ENCODE results near the gene SPRY1.

SPRY1 gene

DNA sequence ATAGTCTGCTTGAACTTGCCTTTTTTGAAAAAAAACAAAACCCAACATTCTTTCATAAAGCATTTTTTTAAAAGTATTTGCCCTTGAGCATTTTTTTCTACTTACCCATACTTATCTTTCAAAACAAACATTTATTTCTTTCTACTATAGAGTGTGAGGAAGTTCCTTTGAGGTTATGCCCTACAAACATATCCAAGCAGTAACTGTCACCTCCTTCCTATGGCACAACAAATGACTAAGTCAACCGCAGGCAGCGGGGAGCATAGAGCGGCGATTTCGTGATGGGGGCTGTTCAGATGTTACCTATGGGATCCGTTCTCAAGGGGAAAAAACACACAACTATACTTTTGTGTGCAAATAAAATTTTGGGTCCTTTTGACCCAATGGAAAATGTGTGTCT is 19.4 kb downstream of the SPRY1 start:
- Histone ChIP-seq H3K9me3 (ENCODE audit: control insufficient read depth, low read depth, low read length) (no peaks in the 10 kb centered on the region), H3K27ac (ENCODE audit: low read length) (peak overlapping the region; percentile 10), H3K36me3 (ENCODE audit: control insufficient read depth, low read depth, low read length) (no peaks in the 10 kb centered on the region), H3K4me3 (ENCODE audit: low read length) (no peak overlapping the region), H3K9ac (ENCODE audit: low read length) (no peak overlapping the region), H3K4me1 (ENCODE audit: control insufficient read depth, low read depth, low read length) (peaks cover 38% of the 10 kb centered on the region), H3K27me3 (ENCODE audit: control insufficient read depth, insufficient read depth, low read length) (no peaks in the 10 kb centered on the region)

DNA sequence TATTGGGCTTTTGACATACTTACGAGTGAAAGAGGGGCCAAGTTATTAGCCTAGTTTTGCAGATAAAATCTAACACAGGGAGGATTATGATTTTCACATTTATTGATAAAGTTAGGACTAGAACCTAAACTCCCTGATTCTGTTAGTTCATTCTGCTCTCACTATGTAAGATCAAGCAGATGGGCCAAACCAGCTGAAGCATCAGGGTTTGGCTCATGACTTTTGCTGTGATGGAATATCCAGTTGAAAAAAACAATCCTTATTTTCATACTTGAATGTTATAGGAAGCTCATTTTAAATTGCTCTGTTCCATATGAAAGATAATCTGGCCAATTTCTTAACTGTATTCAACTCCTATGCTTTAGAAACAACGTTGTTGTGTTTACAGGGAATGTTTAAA is 21.2 kb downstream of the SPRY1 start:
- Histone ChIP-seq H3K4me3 (ENCODE audit: low read length) (peak overlapping the region; percentile 29), H3K27me3 (ENCODE audit: control insufficient read depth, insufficient read depth, low read length) (no peaks in the 10 kb centered on the region), H3K9me3 (ENCODE audit: control insufficient read depth, low read depth, low read length) (no peaks in the 10 kb centered on the region), H3K36me3 (ENCODE audit: control insufficient read depth, low read depth, low read length) (no peaks in the 10 kb centered on the region), H3K9ac (ENCODE audit: low read length) (peak overlapping the region; percentile 35), H3K4me1 (ENCODE audit: control insufficient read depth, low read depth, low read length) (peaks cover 32% of the 10 kb centered on the region), H3K27ac (ENCODE audit: low read length) (peak overlapping the region; percentile 59)

DNA sequence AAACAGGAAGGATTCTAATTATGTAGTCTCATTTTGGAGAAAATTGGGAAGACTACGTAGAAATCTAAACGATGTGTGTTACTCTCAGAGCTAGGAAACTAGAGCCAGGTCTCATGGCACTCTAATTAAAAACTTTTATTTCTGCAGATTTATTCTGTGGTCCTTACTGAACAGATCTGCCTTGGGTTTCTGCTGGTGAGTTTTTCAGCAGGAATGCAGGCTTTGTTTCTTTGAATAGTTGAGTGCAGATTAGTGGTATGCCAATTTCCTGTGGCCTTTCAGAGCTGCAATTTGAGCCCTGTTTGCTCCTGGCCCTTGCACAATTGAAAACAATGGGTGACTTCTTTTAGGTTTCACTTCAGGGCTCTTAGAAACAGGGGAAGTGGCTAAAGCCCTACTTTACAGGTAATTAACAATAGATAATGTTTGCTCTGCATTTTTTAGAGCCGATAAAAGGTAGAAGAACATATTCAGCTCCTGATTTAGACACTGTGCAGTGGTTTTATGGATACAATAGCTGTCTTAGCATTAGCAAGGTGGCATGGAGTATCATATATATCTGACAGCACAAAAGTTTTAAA is 21.8 kb downstream of the SPRY1 start:
- Histone ChIP-seq H3K9ac (ENCODE audit: low read length) (peak overlapping the region; percentile 35), H3K27ac (ENCODE audit: low read length) (peak overlapping the region; percentile 59), H3K9me3 (ENCODE audit: control insufficient read depth, low read depth, low read length) (no peaks in the 10 kb centered on the region), H3K4me3 (ENCODE audit: low read length) (peak overlapping the region; percentile 29), H3K4me1 (ENCODE audit: control insufficient read depth, low read depth, low read length) (peaks cover 31% of the 10 kb centered on the region), H3K36me3 (ENCODE audit: control insufficient read depth, low read depth, low read length) (no peaks in the 10 kb centered on the region), H3K27me3 (ENCODE audit: control insufficient read depth, insufficient read depth, low read length) (no peaks in the 10 kb centered on the region)

GRCh38 chr4:123419885-123420755 is 23.5 kb downstream of the SPRY1 start:
- no peaks in the 10 kb centered on the region for H3K9me3 ChIP-seq (ENCODE audit: control insufficient read depth, low read depth, low read length)
- H3K27ac ChIP-seq (ENCODE audit: low read length): no peak overlapping the region
- peaks cover 31% of the 10 kb centered on the region for H3K4me1 ChIP-seq (ENCODE audit: control insufficient read depth, low read depth, low read length)
- H3K4me3 ChIP-seq (ENCODE audit: low read length): no peak overlapping the region
- H3K27me3 ChIP-seq (ENCODE audit: control insufficient read depth, insufficient read depth, low read length): no peaks in the 10 kb centered on the region
- no peak overlapping the region for H3K9ac ChIP-seq (ENCODE audit: low read length)
- no peaks in the 10 kb centered on the region for H3K36me3 ChIP-seq (ENCODE audit: control insufficient read depth, low read depth, low read length)

GRCh38 chr4:123421227-123421936 is 24.8 kb downstream of the SPRY1 start:
- no peaks in the 10 kb centered on the region for H3K36me3 ChIP-seq (ENCODE audit: control insufficient read depth, low read depth, low read length)
- no peaks in the 10 kb centered on the region for H3K9me3 ChIP-seq (ENCODE audit: control insufficient read depth, low read depth, low read length)
- no peaks in the 10 kb centered on the region for H3K27me3 ChIP-seq (ENCODE audit: control insufficient read depth, insufficient read depth, low read length)
- no peak overlapping the region for H3K9ac ChIP-seq (ENCODE audit: low read length)
- H3K27ac ChIP-seq (ENCODE audit: low read length): no peak overlapping the region
- H3K4me1 ChIP-seq (ENCODE audit: control insufficient read depth, low read depth, low read length): peaks cover 26% of the 10 kb centered on the region
- no peak overlapping the region for H3K4me3 ChIP-seq (ENCODE audit: low read length)

- Histone ChIP-seq H3K36me3 (ENCODE audit: control insufficient read depth, low read depth, low read length) (no peaks in the 10 kb centered on the region), H3K9ac (ENCODE audit: low read length) (no peak overlapping the region), H3K9me3 (ENCODE audit: control insufficient read depth, low read depth, low read length) (no peaks in the 10 kb centered on the region), H3K4me3 (ENCODE audit: low read length) (no peak overlapping the region), H3K4me1 (ENCODE audit: control insufficient read depth, low read depth, low read length) (peaks cover 18% of the 10 kb centered on the region), H3K27me3 (ENCODE audit: control insufficient read depth, insufficient read depth, low read length) (no peaks in the 10 kb centered on the region), H3K27ac (ENCODE audit: low read length) (no peak overlapping the region)
Observed at GRCh38 chr4:123421937-123422781, 25.6 kb downstream of the SPRY1 start.

DNA sequence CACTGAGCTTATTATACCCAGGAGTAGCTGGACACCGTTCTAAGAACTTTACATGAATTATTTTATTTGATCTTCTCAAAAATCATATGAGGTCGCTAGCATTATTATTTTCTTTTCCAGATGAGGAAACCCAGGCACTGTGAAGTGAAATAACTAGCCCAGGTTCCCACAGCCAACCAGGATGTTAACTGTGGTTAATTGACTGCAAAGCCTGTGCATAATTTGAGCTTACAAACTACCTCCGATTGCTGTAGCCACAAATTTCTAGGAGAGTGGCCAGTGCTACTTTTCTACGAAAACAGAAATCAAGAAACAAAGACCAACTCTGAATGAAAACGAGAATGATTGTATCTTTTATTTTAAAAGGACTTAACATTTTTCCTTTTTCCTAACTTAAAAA is 27.2 kb downstream of the SPRY1 start:
- Histone ChIP-seq H3K4me3 (ENCODE audit: low read length) (no peak overlapping the region), H3K27ac (ENCODE audit: low read length) (no peak overlapping the region), H3K36me3 (ENCODE audit: control insufficient read depth, low read depth, low read length) (no peaks in the 10 kb centered on the region), H3K4me1 (ENCODE audit: control insufficient read depth, low read depth, low read length) (peaks cover 2% of the 10 kb centered on the region), H3K9ac (ENCODE audit: low read length) (no peak overlapping the region), H3K27me3 (ENCODE audit: control insufficient read depth, insufficient read depth, low read length) (no peaks in the 10 kb centered on the region), H3K9me3 (ENCODE audit: control insufficient read depth, low read depth, low read length) (no peaks in the 10 kb centered on the region)

- Histone ChIP-seq H3K27ac (ENCODE audit: low read length) (no peak overlapping the region), H3K27me3 (ENCODE audit: control insufficient read depth, insufficient read depth, low read length) (no peaks in the 10 kb centered on the region), H3K4me3 (ENCODE audit: low read length) (no peak overlapping the region), H3K36me3 (ENCODE audit: control insufficient read depth, low read depth, low read length) (no peaks in the 10 kb centered on the region), H3K4me1 (ENCODE audit: control insufficient read depth, low read depth, low read length) (no peaks in the 10 kb centered on the region), H3K9ac (ENCODE audit: low read length) (no peak overlapping the region), H3K9me3 (ENCODE audit: control insufficient read depth, low read depth, low read length) (no peaks in the 10 kb centered on the region)
Observed at GRCh38 chr4:123427951-123428350, 31.4 kb downstream of the SPRY1 start.

- Histone ChIP-seq H3K4me3 (ENCODE audit: low read length) (no peak overlapping the region), H3K27me3 (ENCODE audit: control insufficient read depth, insufficient read depth, low read length) (no peaks in the 10 kb centered on the region), H3K4me1 (ENCODE audit: control insufficient read depth, low read depth, low read length) (no peaks in the 10 kb centered on the region), H3K9me3 (ENCODE audit: control insufficient read depth, low read depth, low read length) (no peaks in the 10 kb centered on the region), H3K27ac (ENCODE audit: low read length) (no peak overlapping the region), H3K36me3 (ENCODE audit: control insufficient read depth, low read depth, low read length) (no peaks in the 10 kb centered on the region), H3K9ac (ENCODE audit: low read length) (no peak overlapping the region)
Observed at GRCh38 chr4:123430031-123430430, 33.4 kb downstream of the SPRY1 start.

DNA sequence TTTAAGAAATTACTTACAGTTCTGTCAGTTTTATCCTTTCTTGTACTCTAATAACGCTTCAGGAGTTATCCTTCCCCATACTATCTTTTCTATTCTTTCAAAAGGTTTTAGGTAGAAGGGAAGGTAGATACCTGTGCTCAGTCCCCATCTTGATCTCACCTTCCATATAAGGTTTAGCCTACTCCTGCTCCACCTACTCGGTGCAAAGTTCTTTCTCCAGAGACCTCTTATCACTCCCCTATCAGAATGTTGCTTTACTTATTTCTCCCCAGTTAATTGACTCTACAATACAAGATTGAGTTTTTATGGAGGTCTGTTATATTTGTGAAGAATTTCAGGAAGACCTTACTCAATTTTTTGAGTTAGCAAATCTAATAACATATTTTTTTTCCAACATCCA is 33.9 kb downstream of the SPRY1 start:
- H3K4me1 ChIP-seq (ENCODE audit: control insufficient read depth, low read depth, low read length): no peaks in the 10 kb centered on the region
- no peak overlapping the region for H3K27ac ChIP-seq (ENCODE audit: low read length)
- no peak overlapping the region for H3K9ac ChIP-seq (ENCODE audit: low read length)
- no peaks in the 10 kb centered on the region for H3K36me3 ChIP-seq (ENCODE audit: control insufficient read depth, low read depth, low read length)
- H3K4me3 ChIP-seq (ENCODE audit: low read length): no peak overlapping the region
- H3K9me3 ChIP-seq (ENCODE audit: control insufficient read depth, low read depth, low read length): no peaks in the 10 kb centered on the region
- no peaks in the 10 kb centered on the region for H3K27me3 ChIP-seq (ENCODE audit: control insufficient read depth, insufficient read depth, low read length)

DNA sequence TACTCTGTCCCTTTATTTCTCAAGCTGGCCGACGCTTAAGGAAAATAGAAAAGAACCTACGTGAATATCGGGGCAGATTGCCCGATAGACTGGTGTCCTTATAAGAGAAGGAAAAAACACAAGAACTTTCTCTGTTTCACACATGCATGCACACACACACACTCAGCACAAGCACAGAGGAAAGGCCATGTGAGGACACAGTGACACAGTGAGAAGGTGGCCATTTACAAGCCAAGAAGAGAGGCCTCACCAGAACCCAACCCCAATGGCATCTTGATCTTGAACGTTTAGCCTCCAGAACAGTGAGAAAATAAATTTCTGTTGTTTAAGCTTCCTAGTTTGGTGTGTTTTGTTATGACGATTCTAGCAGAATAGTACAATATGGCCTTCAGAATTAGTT is 37.0 kb downstream of the SPRY1 start:
- Histone ChIP-seq H3K9ac (ENCODE audit: low read length) (no peak overlapping the region), H3K4me1 (ENCODE audit: control insufficient read depth, low read depth, low read length) (no peaks in the 10 kb centered on the region), H3K4me3 (ENCODE audit: low read length) (no peak overlapping the region), H3K9me3 (ENCODE audit: control insufficient read depth, low read depth, low read length) (peaks cover 3% of the 10 kb centered on the region), H3K27ac (ENCODE audit: low read length) (no peak overlapping the region), H3K27me3 (ENCODE audit: control insufficient read depth, insufficient read depth, low read length) (no peaks in the 10 kb centered on the region), H3K36me3 (ENCODE audit: control insufficient read depth, low read depth, low read length) (no peaks in the 10 kb centered on the region)

Measured in iPS-18a (cell line).